ENCODE data around the gene ADGRL3. TPM values are rescaled to one million over a fixed set of nuclear protein-coding genes. Genes with fewer than 3 reads are reported as not detected.

The ADGRL3 gene
- total RNA-seq, 1 donor from 2014 or later = 6.1 TPM

GRCh38 chr4:61877266-61877665, 677.1 kb downstream of the ADGRL3 start:
- no peak for TF ChIP-seq CTCF (IDR thresholded peaks at IDR 0.05; ENCODE audit: borderline replicate concordance)
- DNase-seq = no peak
- H3K4me3 ChIP-seq = no peak overlapping the region
- H3K9me3 ChIP-seq (replicated peaks) = no peaks in the 10 kb centered on the region
- H3K4me1 ChIP-seq = no peaks in the 10 kb centered on the region
- no peaks in the 10 kb centered on the region for H3K36me3 ChIP-seq
- no peak overlapping the region for H3K27ac ChIP-seq (replicated peaks)
- no peaks in the 10 kb centered on the region for H3K27me3 ChIP-seq (ENCODE audit: low read depth)
- intact Hi-C loops (cut with micrococcal nuclease) = no loop called here

DNA sequence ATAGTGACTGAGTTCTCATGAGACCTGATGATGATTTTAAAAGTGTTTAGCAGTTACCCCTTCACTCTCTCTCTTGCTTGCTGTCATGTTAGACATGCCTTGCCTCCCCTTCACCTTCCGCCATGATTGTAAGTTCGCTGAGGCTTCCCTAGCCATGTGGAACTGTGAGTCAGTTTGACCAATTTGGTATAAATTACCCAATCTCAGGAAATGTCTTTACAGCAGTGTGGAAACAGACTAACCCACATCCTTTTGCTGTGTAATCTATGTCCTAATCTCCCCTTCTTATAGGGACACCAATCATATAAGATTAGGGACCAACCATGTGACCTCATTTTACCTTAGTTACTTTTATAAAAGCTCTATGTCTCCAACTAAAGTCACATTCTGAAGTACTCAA, 677.8 kb downstream of the ADGRL3 start:
- no peaks in the 10 kb centered on the region for H3K36me3 ChIP-seq
- DNase-seq = no peak
- TF ChIP-seq CTCF (IDR thresholded peaks at IDR 0.05; ENCODE audit: borderline replicate concordance) = no peak
- no peak overlapping the region for H3K4me3 ChIP-seq
- intact Hi-C loops (cut with micrococcal nuclease) = no loop called here
- no peaks in the 10 kb centered on the region for H3K9me3 ChIP-seq (replicated peaks)
- H3K4me1 ChIP-seq = no peaks in the 10 kb centered on the region
- no peaks in the 10 kb centered on the region for H3K27me3 ChIP-seq (ENCODE audit: low read depth)
- H3K27ac ChIP-seq (replicated peaks) = no peak overlapping the region

GRCh38 chr4:61882381-61882780, 682.3 kb downstream of the ADGRL3 start:
- Histone ChIP-seq H3K27me3 (ENCODE audit: low read depth) (no peaks in the 10 kb centered on the region), H3K4me1 (no peaks in the 10 kb centered on the region), H3K27ac (replicated peaks) (no peak overlapping the region), H3K36me3 (no peaks in the 10 kb centered on the region), H3K4me3 (no peak overlapping the region), H3K9me3 (replicated peaks) (no peaks in the 10 kb centered on the region)
- DNase-seq = no peak
- no peak for TF ChIP-seq CTCF (IDR thresholded peaks at IDR 0.05; ENCODE audit: borderline replicate concordance)
- intact Hi-C loops (cut with micrococcal nuclease) = no loop called here

DNA sequence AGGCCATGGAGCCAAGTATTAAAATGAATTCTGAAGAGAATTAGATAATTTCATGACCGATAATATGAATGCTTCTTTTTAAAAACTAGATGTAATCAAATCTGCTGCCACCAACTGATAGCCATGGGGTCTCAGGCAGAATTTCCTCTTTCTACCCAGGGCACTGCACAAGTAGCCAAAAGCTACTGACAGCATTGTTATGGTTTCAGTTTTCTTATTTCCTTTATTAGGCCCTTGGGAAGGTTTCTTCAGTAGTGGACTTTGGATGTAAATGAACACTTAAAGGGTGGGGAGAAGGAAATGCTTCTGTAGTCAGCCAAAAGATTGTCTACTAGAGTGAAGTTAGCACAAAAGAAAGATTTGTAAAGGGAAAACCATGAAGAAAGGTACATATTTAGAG, 686.0 kb downstream of the ADGRL3 start:
- DNase-seq = no peak
- intact Hi-C loops (cut with micrococcal nuclease) = no loop called here
- Histone ChIP-seq H3K36me3 (no peaks in the 10 kb centered on the region), H3K27me3 (ENCODE audit: low read depth) (no peaks in the 10 kb centered on the region), H3K4me3 (no peak overlapping the region), H3K4me1 (no peaks in the 10 kb centered on the region), H3K27ac (replicated peaks) (no peak overlapping the region), H3K9me3 (replicated peaks) (no peaks in the 10 kb centered on the region)
- no peak for TF ChIP-seq CTCF (IDR thresholded peaks at IDR 0.05; ENCODE audit: borderline replicate concordance)

DNA sequence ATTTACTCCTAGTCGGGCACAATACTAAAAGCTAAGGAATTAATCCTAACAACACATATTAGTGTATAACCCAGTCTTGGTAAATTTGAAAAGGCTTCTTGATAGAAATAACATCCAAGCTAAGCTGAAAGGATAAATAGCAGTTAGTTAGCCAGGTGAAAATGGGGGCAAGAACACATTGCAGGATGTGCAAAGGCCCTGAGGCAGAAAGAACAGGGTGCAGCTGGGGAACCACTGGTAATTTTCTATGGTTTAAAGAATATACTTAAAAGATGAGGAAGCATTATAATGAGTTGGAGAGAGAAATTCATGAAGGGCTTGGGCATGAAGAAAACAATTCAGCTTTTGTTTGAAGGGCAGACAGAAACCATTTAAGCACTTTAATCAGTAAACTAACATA, 689.0 kb downstream of the ADGRL3 start:
- no peaks in the 10 kb centered on the region for H3K27me3 ChIP-seq (ENCODE audit: low read depth)
- no peaks in the 10 kb centered on the region for H3K4me1 ChIP-seq
- intact Hi-C loops (cut with micrococcal nuclease) = no loop called here
- no peaks in the 10 kb centered on the region for H3K36me3 ChIP-seq
- H3K4me3 ChIP-seq = no peak overlapping the region
- DNase-seq = no peak
- H3K27ac ChIP-seq (replicated peaks) = no peak overlapping the region
- no peaks in the 10 kb centered on the region for H3K9me3 ChIP-seq (replicated peaks)
- TF ChIP-seq CTCF (IDR thresholded peaks at IDR 0.05; ENCODE audit: borderline replicate concordance) = no peak

DNA sequence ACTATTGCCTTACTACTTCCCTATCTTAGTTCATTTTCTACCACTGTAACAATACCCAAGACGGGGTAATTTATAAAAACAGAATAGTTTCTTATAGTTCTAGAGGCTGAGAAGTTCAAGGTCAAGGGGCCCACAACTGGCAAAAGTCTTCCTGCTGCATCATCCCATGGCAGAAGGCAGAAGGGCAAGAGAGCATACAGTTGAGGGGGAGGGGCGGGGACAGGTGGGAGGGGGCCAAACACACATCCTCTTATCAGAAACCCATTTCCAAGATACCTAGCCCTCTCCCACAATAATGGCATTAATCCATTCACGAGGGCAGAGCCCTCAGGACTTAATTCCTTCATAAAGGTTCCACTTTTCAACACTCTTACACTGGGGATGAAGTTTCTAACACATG, 690.2 kb downstream of the ADGRL3 start:
- intact Hi-C loops (cut with micrococcal nuclease) = no loop called here
- Histone ChIP-seq H3K27me3 (ENCODE audit: low read depth) (no peaks in the 10 kb centered on the region), H3K4me3 (no peak overlapping the region), H3K27ac (replicated peaks) (no peak overlapping the region), H3K9me3 (replicated peaks) (no peaks in the 10 kb centered on the region), H3K36me3 (no peaks in the 10 kb centered on the region), H3K4me1 (no peaks in the 10 kb centered on the region)
- no peak for DNase-seq
- TF ChIP-seq CTCF (IDR thresholded peaks at IDR 0.05; ENCODE audit: borderline replicate concordance) = no peak
